Measurements from ENCODE around the gene CCDC71. TPM values are rescaled to one million over a fixed set of nuclear protein-coding genes. Genes with fewer than 3 reads are reported as not detected.

CCDC71 gene
- total RNA-seq, 4 donors from 2014 or later, result 29.0 to 48.2 (median 35.3) TPM

GRCh38 chr3:49180116-49180515, 14.0 kb upstream of the CCDC71 start:
- Histone ChIP-seq H3K27ac (no peak overlapping the region), H3K4me3 (no peak overlapping the region), H3K4me1 (no peaks in the 10 kb centered on the region), H3K9me3 (no peaks in the 10 kb centered on the region), H3K36me3 (peaks cover 27% of the 10 kb centered on the region), H3K27me3 (no peaks in the 10 kb centered on the region)
- no peak for TF ChIP-seq EP300 (IDR thresholded peaks at IDR 0.05)
- DNase-seq (ENCODE audit: low spot score in 2 of 2), result no peak

- Histone ChIP-seq H3K36me3 (peaks cover 39% of the 10 kb centered on the region), H3K27ac (no peak overlapping the region), H3K9me3 (no peaks in the 10 kb centered on the region), H3K27me3 (no peaks in the 10 kb centered on the region), H3K4me3 (no peak overlapping the region), H3K4me1 (peaks cover 27% of the 10 kb centered on the region)
- WGBS, result 50% methylated on average over 2 of the region's 2 CpGs
- no peak for DNase-seq (ENCODE audit: low spot score in 2 of 2)
- TF ChIP-seq POLR2AphosphoS5 (IDR thresholded peaks at IDR 0.05) (no peak), POLR2A (IDR thresholded peaks at IDR 0.05) (no peak), EP300 (IDR thresholded peaks at IDR 0.05) (no peak), CTCF (IDR thresholded peaks at IDR 0.05) (no peak)
Measured at GRCh38 chr3:49177073-49177472, 10.9 kb upstream of the CCDC71 start.

- no peak for DNase-seq (ENCODE audit: low spot score in 2 of 2)
- TF ChIP-seq EP300 (IDR thresholded peaks at IDR 0.05), result no peak
- no peak for TF ChIP-seq POLR2AphosphoS5 (IDR thresholded peaks at IDR 0.05)
- no peak for TF ChIP-seq CTCF (IDR thresholded peaks at IDR 0.05)
- no peak for TF ChIP-seq POLR2A (IDR thresholded peaks at IDR 0.05)
- H3K4me3 ChIP-seq, result no peak overlapping the region
- WGBS, result 66% methylated on average over 3 of the region's 8 CpGs
- peaks cover 38% of the 10 kb centered on the region for H3K4me1 ChIP-seq
- H3K27me3 ChIP-seq, result no peaks in the 10 kb centered on the region
- no peaks in the 10 kb centered on the region for H3K9me3 ChIP-seq
- no peak overlapping the region for H3K27ac ChIP-seq
- H3K36me3 ChIP-seq, result peaks cover 39% of the 10 kb centered on the region
Measured at GRCh38 chr3:49175530-49175929, 9.4 kb upstream of the CCDC71 start.

- no peaks in the 10 kb centered on the region for H3K27me3 ChIP-seq
- H3K36me3 ChIP-seq, result peaks cover 39% of the 10 kb centered on the region
- H3K27ac ChIP-seq, result no peak overlapping the region
- H3K4me1 ChIP-seq, result peaks cover 41% of the 10 kb centered on the region
- no peak overlapping the region for H3K4me3 ChIP-seq
- TF ChIP-seq EP300 (IDR thresholded peaks at IDR 0.05) (no peak), CTCF (IDR thresholded peaks at IDR 0.05) (no peak), POLR2A (IDR thresholded peaks at IDR 0.05) (no peak), POLR2AphosphoS5 (IDR thresholded peaks at IDR 0.05) (no peak)
- no peak for DNase-seq (ENCODE audit: low spot score in 2 of 2)
- WGBS, result 85% methylated on average over 9 of the region's 9 CpGs
- H3K9me3 ChIP-seq, result no peaks in the 10 kb centered on the region
Measured at GRCh38 chr3:49174397-49174985, 8.4 kb upstream of the CCDC71 start.

- DNase-seq (ENCODE audit: low spot score in 2 of 2), result no peak
- Histone ChIP-seq H3K4me1 (peaks cover 41% of the 10 kb centered on the region), H3K36me3 (peaks cover 39% of the 10 kb centered on the region)
Measured at GRCh38 chr3:49173792-49174170, 7.7 kb upstream of the CCDC71 start.

GRCh38 chr3:49173116-49173791, 7.1 kb upstream of the CCDC71 start:
- 26% methylated on average over 3 of the region's 3 CpGs for WGBS
- peaks cover 41% of the 10 kb centered on the region for H3K4me1 ChIP-seq
- no peak for TF ChIP-seq POLR2AphosphoS5 (IDR thresholded peaks at IDR 0.05)
- TF ChIP-seq CTCF (IDR thresholded peaks at IDR 0.05), result no peak
- TF ChIP-seq POLR2A (IDR thresholded peaks at IDR 0.05), result no peak
- TF ChIP-seq EP300 (IDR thresholded peaks at IDR 0.05), result no peak
- H3K27me3 ChIP-seq, result no peaks in the 10 kb centered on the region
- peak overlapping the region; percentile 80 for H3K4me3 ChIP-seq
- no peak for DNase-seq (ENCODE audit: low spot score in 2 of 2)
- H3K36me3 ChIP-seq, result peaks cover 38% of the 10 kb centered on the region
- no peak overlapping the region for H3K27ac ChIP-seq
- no peaks in the 10 kb centered on the region for H3K9me3 ChIP-seq

More at GRCh38 chr3:49173792-49174170, 7.7 kb upstream of the CCDC71 start:
- no peaks in the 10 kb centered on the region for H3K27me3 ChIP-seq
- TF ChIP-seq EP300 (IDR thresholded peaks at IDR 0.05), result no peak
- WGBS, result 35% methylated on average over 4 of the region's 4 CpGs
- no peak overlapping the region for H3K4me3 ChIP-seq
- no peak overlapping the region for H3K27ac ChIP-seq
- no peaks in the 10 kb centered on the region for H3K9me3 ChIP-seq
